HepG2 (cell line): ENCODE measurements around the gene GSDMA. TPM values are rescaled to one million over a fixed set of nuclear protein-coding genes. Genes with fewer than 3 reads are reported as not detected.

Experiments
- CREB1 ChIP-seq, 2 experiments: fragments of 450-650 bp in 1 of 2; IDR thresholded peaks; 2 replicates each; pipeline ENCODE4 v1.6.1; 2016 to 2017; ENCODE audit warnings: control low read depth in 1 of 2, mild to moderate bottlenecking in 1 of 2, missing compliant biosample characterization in 1 of 2, missing genetic modification characterization in 1 of 2
- CTCF ChIP-seq: sonication (generic); formaldehyde crosslinking; IDR thresholded peaks from 2 replicates; pipeline ENCODE4 v1.5.0; 2020; ENCODE audit warnings: mild to moderate bottlenecking, missing genetic modification reagents, moderate library complexity
- FOXK1 ChIP-seq: sonication (generic); formaldehyde crosslinking; IDR thresholded peaks from 2 replicates; pipeline ENCODE4 v1.4.0; 2020; ENCODE audit warnings: low read depth, missing genetic modification reagents, borderline replicate concordance
- HMGXB4 ChIP-seq, 2 experiments: sonication (generic) in 1 of 2; formaldehyde crosslinking in 1 of 2; IDR thresholded peaks; 2 replicates each; pipeline versions ENCODE4 v1.4.0 to v1.6.1; 2018 to 2020; ENCODE audit warnings: missing genetic modification reagents in 2 of 2, borderline replicate concordance in 1 of 2, low read depth in 1 of 2, mild to moderate bottlenecking in 1 of 2, missing biosample characterization in 1 of 2
- KLF11 ChIP-seq: IDR thresholded peaks from 2 replicates; pipeline ENCODE4 v1.6.1; 2016; ENCODE audit warnings: missing compliant biosample characterization
- MYC ChIP-seq: sonication (generic); formaldehyde crosslinking; IDR thresholded peaks from 2 replicates; pipeline ENCODE4 v1.9.0; 2021; ENCODE audit warnings: missing genetic modification reagents, borderline replicate concordance
- ONECUT2 ChIP-seq: sonication (generic); formaldehyde crosslinking; IDR thresholded peaks from 2 replicates; pipeline ENCODE4 v1.4.0; 2020; ENCODE audit warnings: missing genetic modification reagents
- PRDM10 ChIP-seq: sonication (generic); formaldehyde crosslinking; IDR thresholded peaks from 2 replicates; pipeline ENCODE4 v1.4.0; 2020; ENCODE audit warnings: low read depth, missing genetic modification reagents
- TGIF2 ChIP-seq: IDR thresholded peaks from 2 replicates; pipeline ENCODE4 v1.6.1; 2016; ENCODE audit warnings: control low read depth, missing compliant biosample characterization
- ZFP36 ChIP-seq: fragments of 150-350 bp; IDR thresholded peaks from 2 replicates; pipeline ENCODE4 v1.6.1; 2018; ENCODE audit warnings: borderline replicate concordance, low read length, low read depth; ENCODE audit not compliant: partially characterized antibody
- ZMYM2 ChIP-seq: sonication (generic); formaldehyde crosslinking; IDR thresholded peaks from 2 replicates; pipeline ENCODE4 v1.8.0; 2022; ENCODE audit warnings: mild to moderate bottlenecking, missing genetic modification reagents
- ZNF143 ChIP-seq: sonication (generic); formaldehyde crosslinking; IDR thresholded peaks from 2 replicates; pipeline ENCODE4 v1.4.0; 2020; ENCODE audit warnings: missing genetic modification reagents
- ZNF382 ChIP-seq: sonication (generic); formaldehyde crosslinking; IDR thresholded peaks from 2 replicates; pipeline ENCODE4 v1.5.0; 2020; ENCODE audit warnings: missing genetic modification reagents, mild to moderate bottlenecking, borderline replicate concordance
- ZNF556 ChIP-seq: sonication (generic); formaldehyde crosslinking; IDR thresholded peaks from 2 replicates; pipeline ENCODE4 v1.4.0; 2020; ENCODE audit warnings: mild to moderate bottlenecking, missing genetic modification reagents, borderline replicate concordance
- ZNF839 ChIP-seq: sonication (generic); formaldehyde crosslinking; IDR thresholded peaks from 2 replicates; pipeline ENCODE4 v1.4.0; 2020; ENCODE audit warnings: missing genetic modification reagents, mild to moderate bottlenecking, borderline replicate concordance
- ZSCAN21 ChIP-seq: sonication (generic); formaldehyde crosslinking; IDR thresholded peaks from 2 replicates; pipeline ENCODE4 v1.8.0; 2022; ENCODE audit warnings: mild to moderate bottlenecking, missing genetic modification reagents, moderate library complexity, borderline replicate concordance
- polyA plus RNA-seq, 8 experiments: library from polyadenylated mRNA; depleted of rRNA in 3 of 8; stranded (reverse) in 7 of 8; unstranded in 1 of 8; fragments of >200 nt; fragmentation: Illumina TruSeq in 4 of 8; extraction: Trizol in 4 of 8; gene quantifications; 2 replicates each; pipeline versions ENCODE4 v1.2.1 to v1.2.3, GENCODE V29; 2011 to 2016; ENCODE audit warnings: low read depth in 4 of 8, missing spikeins in 1 of 8, mixed read lengths in 1 of 8; ENCODE audit not compliant: insufficient read depth in 1 of 8
- total RNA-seq, 5 experiments: library from RNA; depleted of rRNA; stranded (reverse); fragments of >200 nt; fragmentation: Illumina TruSeq; extraction: Trizol; gene quantifications; 2 replicates each; pipeline ENCODE4 v1.2.3, GENCODE V29; 2016; ENCODE audit warnings: low read depth in 1 of 5
- TF ChIP-seq, protein P1 (sequence below): IDR thresholded peaks from 2 replicates; pipeline ENCODE4 v1.6.1; 2016; ENCODE audit warnings: control low read depth
- TF ChIP-seq, protein P2 (sequence below): IDR thresholded peaks from 2 replicates; pipeline ENCODE4 v1.6.1; 2016

Gene GSDMA
- total and polyA plus RNA-seq, 2 of the 13 experiments (the other 11 are each of a cell fraction or from before 2014, with no cell fraction given), result not detected

GRCh38 chr17:39960524-39961041, 2.2 kb upstream of the GSDMA start (continued):
- TF ChIP-seq ZNF382 (CRISPR knock-in tag) (no peak), FOXK1 (CRISPR knock-in tag) (no peak), HMGXB4 (CRISPR knock-in tag; IDR thresholded peaks at IDR 0.05; ENCODE audit: borderline replicate concordance in 1 of 2, low read depth in 1 of 2) (no peak), ZFP36 (no peak), KLF11 (CRISPR knock-in tag) (no peak), ZNF839 (CRISPR knock-in tag) (no peak), ZMYM2 (CRISPR knock-in tag) (peak; percentile 46; the same call in 1 of the 2 replicates), ZNF556 (CRISPR knock-in tag) (no peak), PRDM10 (CRISPR knock-in tag) (no peak), CREB1 (IDR thresholded peaks at IDR 0.05) (no peak), CREB1 (CRISPR knock-in tag; IDR thresholded peaks at IDR 0.05) (no peak), MYC (CRISPR knock-in tag) (no peak), TGIF2 (CRISPR knock-in tag) (no peak), ZNF143 (CRISPR knock-in tag) (no peak), ZSCAN21 (CRISPR knock-in tag) (no peak), CTCF (no peak), ONECUT2 (CRISPR knock-in tag) (no peak)
- TF ChIP-seq, protein P1, sequence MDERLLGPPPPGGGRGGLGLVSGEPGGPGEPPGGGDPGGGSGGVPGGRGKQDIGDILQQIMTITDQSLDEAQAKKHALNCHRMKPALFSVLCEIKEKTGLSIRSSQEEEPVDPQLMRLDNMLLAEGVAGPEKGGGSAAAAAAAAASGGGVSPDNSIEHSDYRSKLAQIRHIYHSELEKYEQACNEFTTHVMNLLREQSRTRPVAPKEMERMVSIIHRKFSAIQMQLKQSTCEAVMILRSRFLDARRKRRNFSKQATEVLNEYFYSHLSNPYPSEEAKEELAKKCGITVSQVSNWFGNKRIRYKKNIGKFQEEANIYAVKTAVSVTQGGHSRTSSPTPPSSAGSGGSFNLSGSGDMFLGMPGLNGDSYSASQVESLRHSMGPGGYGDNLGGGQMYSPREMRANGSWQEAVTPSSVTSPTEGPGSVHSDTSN (CRISPR knock-in tag), result 0 out of 2 replicates have a peak, but pooled peaks have one; percentile 12
- TF ChIP-seq, protein P2, sequence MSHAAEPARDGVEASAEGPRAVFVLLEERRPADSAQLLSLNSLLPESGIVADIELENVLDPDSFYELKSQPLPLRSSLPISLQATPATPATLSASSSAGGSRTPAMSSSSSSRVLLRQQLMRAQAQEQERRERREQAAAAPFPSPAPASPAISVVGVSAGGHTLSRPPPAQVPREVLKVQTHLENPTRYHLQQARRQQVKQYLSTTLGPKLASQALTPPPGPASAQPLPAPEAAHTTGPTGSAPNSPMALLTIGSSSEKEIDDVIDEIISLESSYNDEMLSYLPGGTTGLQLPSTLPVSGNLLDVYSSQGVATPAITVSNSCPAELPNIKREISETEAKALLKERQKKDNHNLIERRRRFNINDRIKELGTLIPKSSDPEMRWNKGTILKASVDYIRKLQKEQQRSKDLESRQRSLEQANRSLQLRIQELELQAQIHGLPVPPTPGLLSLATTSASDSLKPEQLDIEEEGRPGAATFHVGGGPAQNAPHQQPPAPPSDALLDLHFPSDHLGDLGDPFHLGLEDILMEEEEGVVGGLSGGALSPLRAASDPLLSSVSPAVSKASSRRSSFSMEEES (CRISPR knock-in tag), result peak; percentile 32; the same call in 1 of the 2 replicates
